Naive thymus-derived CD4-positive, alpha-beta T cell (primary cell): ENCODE data around the gene IL4I1. TPM values are rescaled to one million over a fixed set of nuclear protein-coding genes. Genes with fewer than 3 reads are reported as not detected.
A peak's percentile ranks its signal among the peaks of the same experiment; 100 is the strongest.

Source experiments
- ATAC-seq: fragments of 150-1000 bp; cut with Tn5 transposase; 2 replicates; pipeline ENCODE4 v1.10.0; 2021; ENCODE audit warnings: mild to moderate bottlenecking, moderate library complexity
- CTCF ChIA-PET: fragments of 350-600 bp; sonication (Branson Sonifier 250); formaldehyde crosslinking; loops from one replicate; lab custom pipeline; 2021; ENCODE audit warnings: antibody characterized with exemption; lab: Charles Lee
- POLR2A ChIA-PET: fragments of 350-600 bp; sonication (Branson Sonifier 250); formaldehyde crosslinking; loops from one replicate; lab custom pipeline; 2021; ENCODE audit warnings: antibody characterized with exemption, inconsistent platforms; lab: Charles Lee
- DNase-seq, 9 donors: peaks; one replicate each; pipeline versions ENCODE4 v3.0.0 to v3.0.0-alpha.2; 2020 to 2022; ENCODE audit warnings: mixed read lengths in 1 of 9
- H3K27ac ChIP-seq: one replicate; pipeline ENCODE4 v1.7.0; 2013; ENCODE audit warnings: mild to moderate bottlenecking, low read depth, low read length, moderate library complexity
- H3K27me3 ChIP-seq, 2 donors: one replicate each; pipeline ENCODE4 v1.7.0; 2013; ENCODE audit warnings: low read length in 2 of 2, mild to moderate bottlenecking in 2 of 2, moderate library complexity in 2 of 2; ENCODE audit not compliant: control insufficient read depth in 2 of 2, insufficient read depth in 2 of 2
- H3K36me3 ChIP-seq, 3 experiments: 1 replicate in 2 of 3; 2 replicates in 1 of 3; pipeline ENCODE4 v1.7.0; 2013; ENCODE audit warnings: low read length in 3 of 3, mild to moderate bottlenecking in 3 of 3, moderate library complexity in 1 of 3; ENCODE audit not compliant: insufficient read depth in 3 of 3, control insufficient read depth in 2 of 3
- H3K4me1 ChIP-seq, 2 donors: one replicate each; pipeline ENCODE4 v1.7.0; 2013; ENCODE audit warnings: low read length in 2 of 2, mild to moderate bottlenecking in 2 of 2, moderate library complexity in 1 of 2; ENCODE audit not compliant: control insufficient read depth in 2 of 2, insufficient read depth in 2 of 2
- H3K4me3 ChIP-seq: 2 replicates; pipeline ENCODE4 v1.7.0; 2013; ENCODE audit warnings: mild to moderate bottlenecking, low read length
- H3K9me3 ChIP-seq, 3 experiments: 1 replicate in 2 of 3; 2 replicates in 1 of 3; pipeline ENCODE4 v1.7.0; 2013; ENCODE audit warnings: low read length in 3 of 3; ENCODE audit not compliant: control insufficient read depth in 2 of 3
- H3K27ac Mint-ChIP-seq, 9 donors: one replicate each; pipeline ENCODE4 v1.8.0; 2020 to 2022; ENCODE audit warnings: mixed read lengths in 9 of 9, mild to moderate bottlenecking in 8 of 9, moderate library complexity in 5 of 9, inconsistent platforms in 2 of 9
- H3K27me3 Mint-ChIP-seq, 5 donors: one replicate each; pipeline ENCODE4 v1.8.0; 2021 to 2022; ENCODE audit warnings: mixed read lengths in 5 of 5, mild to moderate bottlenecking in 1 of 5
- H3K36me3 Mint-ChIP-seq, 5 donors: one replicate each; pipeline ENCODE4 v1.8.0; 2020 to 2022; ENCODE audit warnings: mixed read lengths in 5 of 5, mild to moderate bottlenecking in 3 of 5, inconsistent platforms in 1 of 5
- H3K4me1 Mint-ChIP-seq, 7 donors: one replicate each; pipeline ENCODE4 v1.8.0; 2020 to 2022; ENCODE audit warnings: mixed read lengths in 7 of 7, mild to moderate bottlenecking in 3 of 7, inconsistent platforms in 1 of 7
- H3K4me3 Mint-ChIP-seq, 10 donors: one replicate each; pipeline ENCODE4 v1.8.0; 2020 to 2022; ENCODE audit warnings: mild to moderate bottlenecking in 10 of 10, mixed read lengths in 10 of 10, moderate library complexity in 6 of 10, inconsistent platforms in 2 of 10
- H3K9me3 Mint-ChIP-seq, 11 donors: one replicate each; pipeline ENCODE4 v1.8.0; 2020 to 2022; ENCODE audit warnings: mixed read lengths in 11 of 11, mild to moderate bottlenecking in 4 of 11, inconsistent platforms in 1 of 11, moderate library complexity in 1 of 11
- intact Hi-C, 2 donors: fragments of 100-400 bp; cut with micrococcal nuclease; formaldehyde crosslinking; loops; one replicate each; pipeline ENCODE4 v1.15.1; 2023
- polyA plus RNA-seq, 2 donors: library from polyadenylated mRNA; unstranded; fragments of 300-500 nt; fragmentation: Illumina TruSeq; gene quantifications; one replicate each; pipeline ENCODE4 v1.2.3, GENCODE V29; 2021
- total RNA-seq, 6 experiments: library from RNA in 5 of 6; stranded (reverse) in 5 of 6; gene quantifications; 1 replicate in 5 of 6; 2 replicates in 1 of 6; pipeline ENCODE4 v1.2.3 and lab custom pipeline; 2021 to 2026

The IL4I1 gene
- total and polyA plus RNA-seq, 7 experiments from 2014 or later, result 1.2 to 6.8 (median 1.9) TPM; not detected in 2

DNA sequence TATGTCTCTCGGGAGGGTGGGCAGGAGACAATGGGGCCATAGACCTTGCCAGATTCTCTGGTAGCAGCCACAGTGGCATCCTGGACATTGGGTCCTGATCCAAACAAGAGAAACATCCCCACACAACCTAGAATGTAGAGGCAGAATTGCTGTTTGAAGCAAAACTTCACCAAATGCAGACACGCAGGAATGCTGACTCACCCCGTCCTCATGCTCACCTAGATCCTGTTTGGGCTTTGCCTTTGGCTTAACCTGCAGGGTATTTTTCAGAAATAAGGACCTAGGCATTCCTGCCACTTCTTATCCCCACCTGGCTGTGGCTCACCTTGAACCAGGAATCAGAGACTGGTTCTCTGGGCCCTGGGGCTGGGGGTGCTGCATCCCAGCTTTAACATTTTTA lies 11.9 kb downstream of the IL4I1 start:
- no peak overlapping the region for H3K27ac ChIP-seq
- no peaks in the 10 kb centered on the region for H3K9me3 ChIP-seq
- CTCF ChIA-PET, result no interaction called here
- no peak for DNase-seq
- peaks cover 6 to 59% (median 33%) of the 10 kb centered on the region in 3 experiments for H3K36me3 ChIP-seq
- no peaks in the 10 kb centered on the region for H3K27me3 ChIP-seq
- H3K4me1 ChIP-seq, result peaks cover 0 to 3% of the 10 kb centered on the region in 2 donors
- no peaks in the 10 kb centered on the region for H3K9me3 Mint-ChIP-seq
- POLR2A ChIA-PET, result no interaction called here
- ATAC-seq, result no peak
- intact Hi-C loops, result no loop called here
- no peak overlapping the region for H3K27ac Mint-ChIP-seq
- H3K27me3 Mint-ChIP-seq, result no peaks in the 10 kb centered on the region
- peaks cover 0 to 3% (median 0%) of the 10 kb centered on the region in 7 donors for H3K4me1 Mint-ChIP-seq
- no peak overlapping the region for H3K4me3 Mint-ChIP-seq
- peaks cover 0 to 25% (median 9%) of the 10 kb centered on the region in 5 donors for H3K36me3 Mint-ChIP-seq
- H3K4me3 ChIP-seq, result no peak overlapping the region

DNA sequence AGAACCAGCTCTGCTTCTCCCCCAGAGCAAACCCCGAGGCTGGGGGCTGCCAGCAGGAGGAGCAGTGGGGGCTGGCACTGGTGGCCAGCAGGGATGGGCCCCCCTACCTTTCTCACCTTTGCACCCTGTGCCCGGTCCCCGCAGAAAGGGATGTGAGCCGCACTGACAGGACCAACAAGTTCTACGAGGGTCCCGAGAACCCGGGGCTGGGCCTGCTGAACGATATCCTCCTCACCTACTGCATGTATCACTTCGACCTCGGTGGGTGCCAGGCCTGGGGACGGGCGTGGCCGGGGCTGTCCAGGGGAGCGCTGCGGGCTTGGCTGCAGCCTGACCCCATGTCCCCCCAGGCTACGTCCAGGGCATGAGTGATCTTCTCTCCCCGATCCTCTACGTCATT lies 12.6 kb downstream of the IL4I1 start:
- DNase-seq, result no peak
- no peaks in the 10 kb centered on the region for H3K27me3 ChIP-seq
- no peak overlapping the region for H3K4me3 ChIP-seq
- no peaks in the 10 kb centered on the region for H3K9me3 ChIP-seq
- Mint-ChIP-seq H3K27ac (no peak overlapping the region), H3K27me3 (no peaks in the 10 kb centered on the region), H3K36me3 (peaks cover 0 to 24% (median 11%) of the 10 kb centered on the region in 5 donors), H3K9me3 (no peaks in the 10 kb centered on the region), H3K4me3 (no peak overlapping the region), H3K4me1 (peaks cover 2 to 7% (median 4%) of the 10 kb centered on the region in 7 donors)
- intact Hi-C loops, result no loop called here
- ChIA-PET POLR2A (interaction anchor here (0.7 kb wide), 1 partner anchor 12 kb away, joined by 3 read pairs; no protein-coding TSS in a partner anchor), CTCF (interaction anchor here (0.6 kb wide), 1 partner anchor 181 kb away, joined by 3 read pairs; no protein-coding TSS in a partner anchor)
- peaks cover 0 to 2% of the 10 kb centered on the region in 2 donors for H3K4me1 ChIP-seq
- H3K27ac ChIP-seq, result no peak overlapping the region
- no peak for ATAC-seq
- peaks cover 6 to 65% (median 33%) of the 10 kb centered on the region in 3 experiments for H3K36me3 ChIP-seq

DNA sequence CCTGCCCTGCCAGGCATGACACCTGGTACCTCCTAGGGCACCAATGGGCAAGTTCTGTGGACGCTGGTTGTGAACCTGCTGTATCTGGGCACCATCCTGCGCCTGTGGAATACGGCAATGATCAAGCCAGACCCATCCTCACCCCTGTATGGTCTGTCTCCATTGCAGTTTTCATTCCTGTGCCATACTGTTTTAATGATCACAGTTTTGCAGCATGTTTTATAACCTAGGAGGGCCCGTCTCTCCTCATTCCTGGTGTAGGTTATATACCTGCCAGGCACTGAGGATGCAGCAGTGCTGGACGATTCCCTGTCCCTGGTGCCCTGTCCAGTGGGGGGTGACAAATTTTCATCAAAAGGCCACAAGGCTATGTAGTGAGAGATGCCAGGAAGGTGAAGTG lies 13.6 kb downstream of the IL4I1 start:
- ATAC-seq (no peak), DNase-seq (no peak)
- Histone ChIP-seq H3K36me3 (peaks cover 6 to 68% (median 33%) of the 10 kb centered on the region in 3 experiments), H3K4me1 (peaks cover 10 to 13% of the 10 kb centered on the region in 2 donors), H3K27me3 (no peaks in the 10 kb centered on the region), H3K27ac (no peak overlapping the region), H3K4me3 (no peak overlapping the region), H3K9me3 (no peaks in the 10 kb centered on the region)
- peaks cover 12 to 16% (median 13%) of the 10 kb centered on the region in 7 donors for H3K4me1 Mint-ChIP-seq
- peak overlapping the region in 1 of 10 donors; percentile 53 for H3K4me3 Mint-ChIP-seq
- CTCF ChIA-PET, result no interaction called here
- H3K36me3 Mint-ChIP-seq, result peaks cover 0 to 25% (median 14%) of the 10 kb centered on the region in 5 donors
- H3K9me3 Mint-ChIP-seq, result no peaks in the 10 kb centered on the region
- H3K27me3 Mint-ChIP-seq, result no peaks in the 10 kb centered on the region
- POLR2A ChIA-PET, result interaction anchor here (0.5 to 0.8 kb wide), 3 partner anchors 34 to 935 kb away, joined by 3 to 5 read pairs (median 4); no protein-coding TSS in a partner anchor
- intact Hi-C loops, result no loop called here
- H3K27ac Mint-ChIP-seq, result no peak overlapping the region

DNA sequence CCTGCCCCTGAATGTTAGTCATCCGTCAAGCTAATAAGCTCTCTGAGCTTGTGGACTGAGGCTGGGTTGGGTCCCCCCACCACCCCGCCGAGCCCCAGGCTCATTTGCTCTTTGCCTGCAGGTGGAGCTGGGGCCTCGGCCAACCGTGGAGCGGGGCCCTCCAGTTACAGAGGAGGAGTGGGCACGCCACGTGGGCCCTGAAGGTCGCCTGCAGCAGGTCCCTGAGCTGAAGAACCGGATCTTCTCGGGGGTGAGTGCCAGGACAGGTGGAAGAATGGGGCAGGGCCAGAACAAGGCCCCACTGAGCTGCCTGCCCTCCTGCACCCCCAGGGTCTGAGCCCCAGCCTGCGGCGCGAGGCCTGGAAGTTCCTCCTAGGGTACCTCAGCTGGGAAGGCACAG lies 14.0 kb downstream of the IL4I1 start:
- peaks cover 0 to 27% (median 14%) of the 10 kb centered on the region in 5 donors for H3K36me3 Mint-ChIP-seq
- no peaks in the 10 kb centered on the region for H3K27me3 Mint-ChIP-seq
- CTCF ChIA-PET, result no interaction called here
- intact Hi-C loops, result no loop called here
- H3K27ac Mint-ChIP-seq, result no peak overlapping the region
- H3K27me3 ChIP-seq, result no peaks in the 10 kb centered on the region
- ATAC-seq (no peak), DNase-seq (no peak)
- H3K9me3 ChIP-seq, result no peaks in the 10 kb centered on the region
- peaks cover 6 to 66% (median 33%) of the 10 kb centered on the region in 3 experiments for H3K36me3 ChIP-seq
- H3K4me1 Mint-ChIP-seq, result peaks cover 15 to 17% (median 16%) of the 10 kb centered on the region in 7 donors
- H3K27ac ChIP-seq, result no peak overlapping the region
- no peaks in the 10 kb centered on the region for H3K9me3 Mint-ChIP-seq
- peaks cover 11 to 14% of the 10 kb centered on the region in 2 donors for H3K4me1 ChIP-seq
- H3K4me3 ChIP-seq, result no peak overlapping the region
- POLR2A ChIA-PET, result interaction anchor here (0.5 to 0.8 kb wide), 3 partner anchors 34 to 935 kb away, joined by 3 to 5 read pairs (median 4); no protein-coding TSS in a partner anchor
- no peak overlapping the region for H3K4me3 Mint-ChIP-seq

DNA sequence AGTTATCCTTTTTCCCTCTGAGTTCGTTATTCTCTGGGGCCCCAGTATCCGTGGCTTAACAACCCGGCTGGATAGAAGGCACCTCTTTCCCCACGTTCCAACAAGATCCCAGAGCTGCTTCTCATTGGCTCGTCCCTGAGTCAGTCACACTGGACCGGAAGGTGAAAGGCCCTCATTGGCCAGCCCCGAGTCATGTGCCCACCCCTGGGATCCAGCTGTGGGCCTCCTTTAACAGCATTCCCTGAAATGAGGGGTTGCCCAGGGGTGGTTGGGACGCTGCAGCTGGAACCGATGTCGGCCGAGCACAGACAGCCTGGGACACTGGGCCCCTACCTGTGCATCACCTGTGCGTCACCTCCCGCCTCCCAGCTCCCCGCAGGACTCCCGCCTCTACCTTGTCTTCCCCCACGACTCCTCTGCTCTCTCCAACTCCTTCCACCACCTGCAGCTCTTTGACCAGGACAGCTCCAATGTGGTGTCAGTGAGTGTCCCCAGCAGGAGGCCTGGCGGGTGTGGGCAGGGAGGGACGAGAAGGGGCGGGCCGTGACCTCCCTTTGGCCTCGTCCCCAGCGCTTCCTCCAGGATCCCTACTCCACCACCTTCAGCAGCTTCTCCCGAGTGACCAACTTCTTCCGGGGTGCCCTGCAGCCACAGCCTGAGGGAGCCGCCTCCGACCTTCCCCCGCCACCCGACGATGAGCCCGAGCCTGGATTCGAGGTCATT lies 14.9 kb downstream of the IL4I1 start:
- ATAC-seq, result no peak
- Mint-ChIP-seq H3K36me3 (peaks cover 0 to 27% (median 14%) of the 10 kb centered on the region in 5 donors), H3K27ac (no peak overlapping the region), H3K4me3 (no peak overlapping the region), H3K9me3 (no peaks in the 10 kb centered on the region), H3K27me3 (no peaks in the 10 kb centered on the region), H3K4me1 (peaks cover 15 to 17% (median 16%) of the 10 kb centered on the region in 7 donors)
- H3K36me3 ChIP-seq, result peaks cover 6 to 63% (median 33%) of the 10 kb centered on the region in 3 experiments
- intact Hi-C loops, result no loop called here
- no peak for DNase-seq
- ChIA-PET CTCF (no interaction called here), POLR2A (no interaction called here)
- H3K9me3 ChIP-seq, result no peaks in the 10 kb centered on the region
- peaks cover 11 to 14% of the 10 kb centered on the region in 2 donors for H3K4me1 ChIP-seq
- H3K27ac ChIP-seq, result no peak overlapping the region
- no peak overlapping the region for H3K4me3 ChIP-seq
- H3K27me3 ChIP-seq, result no peaks in the 10 kb centered on the region

DNA sequence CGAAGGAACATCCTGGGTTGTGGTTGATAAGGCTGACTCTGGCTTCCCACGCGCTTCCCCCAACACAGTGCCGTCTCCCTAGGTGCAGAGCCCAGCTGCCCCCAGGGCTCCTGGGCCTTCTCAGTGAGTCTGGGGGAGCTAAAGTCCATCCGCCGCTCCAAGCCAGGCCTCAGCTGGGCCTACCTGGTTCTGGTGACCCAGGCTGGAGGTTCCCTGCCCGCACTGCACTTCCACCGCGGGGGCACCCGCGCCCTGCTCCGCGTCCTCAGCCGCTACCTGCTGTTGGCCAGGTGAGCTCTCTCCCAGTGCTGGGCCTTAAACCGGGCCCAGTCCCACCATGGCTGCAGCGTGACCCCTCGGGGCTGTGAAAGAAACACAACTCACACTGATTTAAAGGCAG lies 15.5 kb downstream of the IL4I1 start:
- Histone ChIP-seq H3K9me3 (no peaks in the 10 kb centered on the region), H3K27me3 (no peaks in the 10 kb centered on the region), H3K4me3 (no peak overlapping the region), H3K27ac (no peak overlapping the region), H3K4me1 (peaks cover 11 to 14% of the 10 kb centered on the region in 2 donors), H3K36me3 (peaks cover 6 to 66% (median 33%) of the 10 kb centered on the region in 3 experiments)
- ChIA-PET CTCF (no interaction called here), POLR2A (no interaction called here)
- no peaks in the 10 kb centered on the region for H3K27me3 Mint-ChIP-seq
- H3K27ac Mint-ChIP-seq, result peak overlapping the region in 1 of 9 donors; percentile 25
- intact Hi-C loops, result no loop called here
- ATAC-seq (no peak), DNase-seq (no peak)
- no peak overlapping the region for H3K4me3 Mint-ChIP-seq
- peaks cover 0 to 27% (median 14%) of the 10 kb centered on the region in 5 donors for H3K36me3 Mint-ChIP-seq
- no peaks in the 10 kb centered on the region for H3K9me3 Mint-ChIP-seq
- peaks cover 15 to 17% (median 16%) of the 10 kb centered on the region in 7 donors for H3K4me1 Mint-ChIP-seq
